Measurements from ENCODE around the gene GINS3. TPM values are rescaled to one million over a fixed set of nuclear protein-coding genes. Genes with fewer than 3 reads are reported as not detected.

GINS3 gene
- total RNA-seq, 3 donors from 2014 or later (not counting 1 experiment from before 2014, with no cell fraction given) = 1.4 to 3.5 (median 2.2) TPM

DNA sequence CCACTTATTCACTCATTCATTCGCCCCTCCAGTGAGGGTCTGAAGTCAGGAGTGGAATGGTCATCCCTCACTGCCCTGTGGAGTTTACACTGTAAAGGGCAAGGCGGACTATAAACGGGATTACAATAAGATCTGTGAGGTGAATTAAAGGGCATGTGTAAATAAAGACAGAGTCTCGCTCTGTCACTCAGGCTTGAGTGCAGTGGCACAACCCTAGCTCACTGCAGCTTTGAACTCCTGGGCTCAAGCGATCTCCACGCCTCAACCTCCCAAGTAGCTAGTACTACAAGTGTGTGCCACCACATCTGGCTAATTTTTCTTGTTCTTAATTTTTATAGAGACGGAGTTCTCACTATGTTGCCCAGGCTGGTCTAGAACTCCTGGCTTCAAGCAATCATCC lies 25.8 kb downstream of the GINS3 start:
- Mint-ChIP-seq H3K27ac (no peak overlapping the region), H3K9me3 (no peaks in the 10 kb centered on the region), H3K36me3 (no peaks in the 10 kb centered on the region), H3K4me3 (no peak overlapping the region), H3K27me3 (ENCODE audit: low read depth in 2 of 2) (peaks cover 3 to 17% of the 10 kb centered on the region in 2 donors), H3K4me1 (peaks cover 6 to 13% of the 10 kb centered on the region in 2 donors)
- intact Hi-C loops (cut with micrococcal nuclease) = no loop called here
- Histone ChIP-seq H3K4me1 (ENCODE audit: control insufficient read depth, insufficient read depth, low read length) (peaks cover 8% of the 10 kb centered on the region), H3K36me3 (ENCODE audit: control insufficient read depth, insufficient read depth, low read length) (no peaks in the 10 kb centered on the region), H3K27ac (ENCODE audit: low read length) (peak overlapping the region; percentile 14), H3K27me3 (ENCODE audit: control insufficient read depth, insufficient read depth, low read length) (no peaks in the 10 kb centered on the region), H3K4me3 (ENCODE audit: low read length) (no peak overlapping the region), H3K9me3 (ENCODE audit: control insufficient read depth, insufficient read depth, low read length) (no peaks in the 10 kb centered on the region)
- TF ChIP-seq, protein P1, sequence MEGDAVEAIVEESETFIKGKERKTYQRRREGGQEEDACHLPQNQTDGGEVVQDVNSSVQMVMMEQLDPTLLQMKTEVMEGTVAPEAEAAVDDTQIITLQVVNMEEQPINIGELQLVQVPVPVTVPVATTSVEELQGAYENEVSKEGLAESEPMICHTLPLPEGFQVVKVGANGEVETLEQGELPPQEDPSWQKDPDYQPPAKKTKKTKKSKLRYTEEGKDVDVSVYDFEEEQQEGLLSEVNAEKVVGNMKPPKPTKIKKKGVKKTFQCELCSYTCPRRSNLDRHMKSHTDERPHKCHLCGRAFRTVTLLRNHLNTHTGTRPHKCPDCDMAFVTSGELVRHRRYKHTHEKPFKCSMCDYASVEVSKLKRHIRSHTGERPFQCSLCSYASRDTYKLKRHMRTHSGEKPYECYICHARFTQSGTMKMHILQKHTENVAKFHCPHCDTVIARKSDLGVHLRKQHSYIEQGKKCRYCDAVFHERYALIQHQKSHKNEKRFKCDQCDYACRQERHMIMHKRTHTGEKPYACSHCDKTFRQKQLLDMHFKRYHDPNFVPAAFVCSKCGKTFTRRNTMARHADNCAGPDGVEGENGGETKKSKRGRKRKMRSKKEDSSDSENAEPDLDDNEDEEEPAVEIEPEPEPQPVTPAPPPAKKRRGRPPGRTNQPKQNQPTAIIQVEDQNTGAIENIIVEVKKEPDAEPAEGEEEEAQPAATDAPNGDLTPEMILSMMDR (IDR thresholded peaks at IDR 0.05) = no peak
- 94% methylated on average over 6 of the region's 7 CpGs for WGBS (ENCODE audit: insufficient coverage)
- no peak for ATAC-seq
- no peak for DNase-seq

DNA sequence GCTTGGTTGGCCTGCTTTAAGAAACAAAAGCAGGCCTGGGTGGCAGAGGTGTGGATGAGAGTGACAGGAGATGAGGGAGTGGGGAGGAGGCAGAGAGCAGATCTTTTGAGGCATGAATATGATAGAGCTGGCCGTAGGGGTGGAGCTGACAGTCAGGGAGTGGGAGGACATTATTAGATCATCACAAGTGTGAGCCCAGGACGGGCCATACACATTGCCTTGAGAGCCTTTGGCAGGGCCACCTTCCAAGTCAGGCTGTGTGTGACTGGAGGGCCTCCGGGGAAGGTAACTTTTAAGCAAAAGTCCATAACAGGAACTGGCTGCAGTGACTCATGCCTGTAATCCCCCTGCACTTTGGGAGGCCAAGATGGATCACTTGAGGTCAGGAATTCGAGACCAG lies 26.3 kb downstream of the GINS3 start:
- H3K27me3 ChIP-seq (ENCODE audit: control insufficient read depth, insufficient read depth, low read length) = no peaks in the 10 kb centered on the region
- intact Hi-C loops (cut with micrococcal nuclease) = no loop called here
- TF ChIP-seq, protein P1 (IDR thresholded peaks at IDR 0.05) = no peak
- Mint-ChIP-seq H3K27me3 (ENCODE audit: low read depth in 2 of 2) (peaks cover 4 to 19% of the 10 kb centered on the region in 2 donors), H3K9me3 (no peaks in the 10 kb centered on the region), H3K36me3 (no peaks in the 10 kb centered on the region), H3K4me3 (no peak overlapping the region), H3K27ac (no peak overlapping the region), H3K4me1 (peaks cover 6 to 13% of the 10 kb centered on the region in 2 donors)
- H3K36me3 ChIP-seq (ENCODE audit: control insufficient read depth, insufficient read depth, low read length) = no peaks in the 10 kb centered on the region
- peak overlapping the region; percentile 14 for H3K27ac ChIP-seq (ENCODE audit: low read length)
- no peak overlapping the region for H3K4me3 ChIP-seq (ENCODE audit: low read length)
- WGBS (ENCODE audit: insufficient coverage) = 63% methylated on average over 4 of the region's 4 CpGs
- no peaks in the 10 kb centered on the region for H3K9me3 ChIP-seq (ENCODE audit: control insufficient read depth, insufficient read depth, low read length)
- ATAC-seq (no peak), DNase-seq (no peak)
- H3K4me1 ChIP-seq (ENCODE audit: control insufficient read depth, insufficient read depth, low read length) = peaks cover 8% of the 10 kb centered on the region

DNA sequence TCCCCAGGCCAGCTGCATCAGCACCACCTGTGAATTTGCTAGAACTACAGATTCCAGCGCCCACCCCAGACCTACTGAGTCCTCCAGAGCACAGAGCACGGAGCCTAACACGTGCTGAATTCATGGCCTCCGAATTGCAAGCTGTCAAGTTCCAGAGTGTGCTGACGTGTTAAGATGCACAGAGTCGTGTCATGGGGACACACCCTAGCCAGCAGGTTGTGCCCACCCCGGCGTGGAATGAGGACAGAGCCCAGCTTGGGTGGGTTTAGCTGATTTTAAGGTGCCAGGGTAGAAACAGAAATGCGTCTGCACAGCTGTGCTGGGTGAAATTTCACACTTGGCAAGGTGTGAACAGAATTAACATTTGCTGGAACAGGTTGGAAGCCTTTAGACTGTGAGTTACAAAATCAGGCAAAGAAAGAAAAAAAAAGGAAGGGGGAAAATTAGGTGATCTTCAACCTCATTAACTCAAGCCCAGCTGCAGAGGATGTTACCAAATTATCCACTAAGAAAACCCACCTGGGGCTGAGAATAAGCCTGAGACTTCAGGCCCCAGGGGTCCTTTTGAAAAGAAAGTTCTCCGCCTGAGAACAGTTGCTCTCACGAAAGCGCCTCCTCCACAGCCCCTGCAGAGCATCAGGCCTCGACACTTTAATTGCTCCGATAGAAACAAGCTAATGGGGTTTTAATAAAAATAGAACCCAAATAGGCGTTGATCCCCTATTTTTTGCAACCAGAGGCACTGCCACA lies 27.1 kb downstream of the GINS3 start:
- no peak overlapping the region for H3K4me3 ChIP-seq (ENCODE audit: low read length)
- H3K4me1 ChIP-seq (ENCODE audit: control insufficient read depth, insufficient read depth, low read length) = peaks cover 8% of the 10 kb centered on the region
- H3K36me3 Mint-ChIP-seq = no peaks in the 10 kb centered on the region
- WGBS (ENCODE audit: insufficient coverage) = 70% methylated on average over 15 of the region's 15 CpGs
- no peaks in the 10 kb centered on the region for H3K9me3 ChIP-seq (ENCODE audit: control insufficient read depth, insufficient read depth, low read length)
- DNase-seq = no peak
- no peak overlapping the region for H3K27ac ChIP-seq (ENCODE audit: low read length)
- H3K4me3 Mint-ChIP-seq = no peak overlapping the region
- H3K27ac Mint-ChIP-seq = no peak overlapping the region
- peaks cover 4 to 19% of the 10 kb centered on the region in 2 donors for H3K27me3 Mint-ChIP-seq (ENCODE audit: low read depth in 2 of 2)
- no peak for ATAC-seq
- intact Hi-C loops (cut with micrococcal nuclease) = no loop called here
- TF ChIP-seq, protein P1 (IDR thresholded peaks at IDR 0.05) = no peak
- H3K4me1 Mint-ChIP-seq = peaks cover 6 to 13% of the 10 kb centered on the region in 2 donors
- H3K9me3 Mint-ChIP-seq = no peaks in the 10 kb centered on the region
- no peaks in the 10 kb centered on the region for H3K36me3 ChIP-seq (ENCODE audit: control insufficient read depth, insufficient read depth, low read length)
- H3K27me3 ChIP-seq (ENCODE audit: control insufficient read depth, insufficient read depth, low read length) = no peaks in the 10 kb centered on the region

DNA sequence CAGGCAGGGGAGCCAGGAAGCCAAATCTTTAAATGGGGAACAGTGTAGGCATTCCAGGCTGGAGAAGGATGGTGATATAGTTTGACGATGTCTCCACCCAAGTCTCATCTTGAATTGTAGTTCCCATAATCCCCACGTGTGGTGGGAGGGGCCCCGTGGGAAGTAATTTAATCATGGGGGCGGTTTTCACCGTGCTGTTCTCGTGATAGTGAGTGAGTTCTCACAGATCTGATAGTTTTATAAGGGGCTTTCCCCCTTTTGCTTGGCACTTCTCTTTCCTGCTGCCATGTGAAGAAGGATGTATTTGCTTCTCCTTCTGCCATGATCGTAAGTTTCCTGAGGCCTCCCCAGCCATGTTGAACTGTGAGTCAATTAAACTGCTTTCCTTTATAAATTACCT lies 28.8 kb downstream of the GINS3 start:
- H3K4me3 Mint-ChIP-seq = no peak overlapping the region
- H3K9me3 ChIP-seq (ENCODE audit: control insufficient read depth, insufficient read depth, low read length) = no peaks in the 10 kb centered on the region
- no peak overlapping the region for H3K27ac ChIP-seq (ENCODE audit: low read length)
- H3K4me1 Mint-ChIP-seq = peaks cover 19 to 26% of the 10 kb centered on the region in 2 donors
- H3K4me3 ChIP-seq (ENCODE audit: low read length) = no peak overlapping the region
- H3K4me1 ChIP-seq (ENCODE audit: control insufficient read depth, insufficient read depth, low read length) = peaks cover 21% of the 10 kb centered on the region
- no peaks in the 10 kb centered on the region for H3K9me3 Mint-ChIP-seq
- no peak for DNase-seq
- intact Hi-C loops (cut with micrococcal nuclease) = no loop called here
- no peaks in the 10 kb centered on the region for H3K36me3 ChIP-seq (ENCODE audit: control insufficient read depth, insufficient read depth, low read length)
- H3K27me3 Mint-ChIP-seq (ENCODE audit: low read depth in 2 of 2) = peaks cover 4 to 19% of the 10 kb centered on the region in 2 donors
- H3K27ac Mint-ChIP-seq = no peak overlapping the region
- TF ChIP-seq, protein P1 (IDR thresholded peaks at IDR 0.05) = no peak
- 66% methylated on average over 6 of the region's 7 CpGs for WGBS (ENCODE audit: insufficient coverage)
- no peak for ATAC-seq
- no peaks in the 10 kb centered on the region for H3K27me3 ChIP-seq (ENCODE audit: control insufficient read depth, insufficient read depth, low read length)
- no peaks in the 10 kb centered on the region for H3K36me3 Mint-ChIP-seq
